Measurements from ENCODE around the gene MRPS6. TPM values are rescaled to one million over a fixed set of nuclear protein-coding genes. Genes with fewer than 3 reads are reported as not detected.

MRPS6 gene
- total RNA-seq, 1 donor from 2014 or later = 102 TPM

- H3K4me3 Mint-ChIP-seq (ENCODE audit: unreplicated experiment) = no peak overlapping the region
- H3K9me3 Mint-ChIP-seq (ENCODE audit: low read depth) = peaks cover 3% of the 10 kb centered on the region
- peaks cover 68% of the 10 kb centered on the region for H3K4me1 Mint-ChIP-seq (ENCODE audit: low read depth)
- no peak for TF ChIP-seq CTCF (IDR thresholded peaks at IDR 0.05)
- H3K36me3 Mint-ChIP-seq (ENCODE audit: low read depth) = peaks cover 2% of the 10 kb centered on the region
- H3K27me3 Mint-ChIP-seq (ENCODE audit: low read depth) = no peaks in the 10 kb centered on the region
- H3K27ac Mint-ChIP-seq (ENCODE audit: unreplicated experiment) = peak overlapping the region; percentile 67
- DNase-seq (ENCODE audit: low spot score) = no peak
Observed at GRCh38 chr21:34037009-34037795, 36.2 kb upstream of the MRPS6 start.

- Mint-ChIP-seq H3K9me3 (ENCODE audit: low read depth) (no peaks in the 10 kb centered on the region), H3K4me3 (ENCODE audit: unreplicated experiment) (peak overlapping the region; percentile 26), H3K27ac (ENCODE audit: unreplicated experiment) (peak overlapping the region; percentile 49), H3K27me3 (ENCODE audit: low read depth) (no peaks in the 10 kb centered on the region), H3K4me1 (ENCODE audit: low read depth) (peaks cover 47% of the 10 kb centered on the region), H3K36me3 (ENCODE audit: low read depth) (no peaks in the 10 kb centered on the region)
- TF ChIP-seq CTCF (IDR thresholded peaks at IDR 0.05) = peak; percentile 31
- no peak for DNase-seq (ENCODE audit: low spot score)
Observed at GRCh38 chr21:34039678-34040382, 33.5 kb upstream of the MRPS6 start.

- no peak overlapping the region for H3K4me3 Mint-ChIP-seq (ENCODE audit: unreplicated experiment)
- DNase-seq (ENCODE audit: low spot score) = no peak
- TF ChIP-seq CTCF (IDR thresholded peaks at IDR 0.05) = no peak
- no peaks in the 10 kb centered on the region for H3K9me3 Mint-ChIP-seq (ENCODE audit: low read depth)
- H3K27ac Mint-ChIP-seq (ENCODE audit: unreplicated experiment) = no peak overlapping the region
- H3K27me3 Mint-ChIP-seq (ENCODE audit: low read depth) = no peaks in the 10 kb centered on the region
- H3K4me1 Mint-ChIP-seq (ENCODE audit: low read depth) = peaks cover 21% of the 10 kb centered on the region
- no peaks in the 10 kb centered on the region for H3K36me3 Mint-ChIP-seq (ENCODE audit: low read depth)
Observed at GRCh38 chr21:34042735-34043134, 30.6 kb upstream of the MRPS6 start.

- Mint-ChIP-seq H3K27ac (ENCODE audit: unreplicated experiment) (no peak overlapping the region), H3K36me3 (ENCODE audit: low read depth) (no peaks in the 10 kb centered on the region), H3K4me3 (ENCODE audit: unreplicated experiment) (no peak overlapping the region), H3K9me3 (ENCODE audit: low read depth) (peaks cover 4% of the 10 kb centered on the region), H3K4me1 (ENCODE audit: low read depth) (peaks cover 15% of the 10 kb centered on the region), H3K27me3 (ENCODE audit: low read depth) (no peaks in the 10 kb centered on the region)
- TF ChIP-seq CTCF (IDR thresholded peaks at IDR 0.05) = no peak
- no peak for DNase-seq (ENCODE audit: low spot score)
Observed at GRCh38 chr21:34043333-34043732, 30.0 kb upstream of the MRPS6 start.

GRCh38 chr21:34046917-34047316 is 26.5 kb upstream of the MRPS6 start:
- H3K4me1 Mint-ChIP-seq (ENCODE audit: low read depth) = no peaks in the 10 kb centered on the region
- H3K27me3 Mint-ChIP-seq (ENCODE audit: low read depth) = no peaks in the 10 kb centered on the region
- H3K9me3 Mint-ChIP-seq (ENCODE audit: low read depth) = peaks cover 13% of the 10 kb centered on the region
- no peak for TF ChIP-seq CTCF (IDR thresholded peaks at IDR 0.05)
- no peak for DNase-seq (ENCODE audit: low spot score)
- no peak overlapping the region for H3K27ac Mint-ChIP-seq (ENCODE audit: unreplicated experiment)
- no peak overlapping the region for H3K4me3 Mint-ChIP-seq (ENCODE audit: unreplicated experiment)
- H3K36me3 Mint-ChIP-seq (ENCODE audit: low read depth) = no peaks in the 10 kb centered on the region
